DMS153 (cell line): ENCODE results near the gene NUDT2.

ENCODE experiments used
- DNase-seq: peaks from one replicate; lab custom pipeline; 2025; lab: John Stamatoyannopoulos, UW

Gene NUDT2

DNA sequence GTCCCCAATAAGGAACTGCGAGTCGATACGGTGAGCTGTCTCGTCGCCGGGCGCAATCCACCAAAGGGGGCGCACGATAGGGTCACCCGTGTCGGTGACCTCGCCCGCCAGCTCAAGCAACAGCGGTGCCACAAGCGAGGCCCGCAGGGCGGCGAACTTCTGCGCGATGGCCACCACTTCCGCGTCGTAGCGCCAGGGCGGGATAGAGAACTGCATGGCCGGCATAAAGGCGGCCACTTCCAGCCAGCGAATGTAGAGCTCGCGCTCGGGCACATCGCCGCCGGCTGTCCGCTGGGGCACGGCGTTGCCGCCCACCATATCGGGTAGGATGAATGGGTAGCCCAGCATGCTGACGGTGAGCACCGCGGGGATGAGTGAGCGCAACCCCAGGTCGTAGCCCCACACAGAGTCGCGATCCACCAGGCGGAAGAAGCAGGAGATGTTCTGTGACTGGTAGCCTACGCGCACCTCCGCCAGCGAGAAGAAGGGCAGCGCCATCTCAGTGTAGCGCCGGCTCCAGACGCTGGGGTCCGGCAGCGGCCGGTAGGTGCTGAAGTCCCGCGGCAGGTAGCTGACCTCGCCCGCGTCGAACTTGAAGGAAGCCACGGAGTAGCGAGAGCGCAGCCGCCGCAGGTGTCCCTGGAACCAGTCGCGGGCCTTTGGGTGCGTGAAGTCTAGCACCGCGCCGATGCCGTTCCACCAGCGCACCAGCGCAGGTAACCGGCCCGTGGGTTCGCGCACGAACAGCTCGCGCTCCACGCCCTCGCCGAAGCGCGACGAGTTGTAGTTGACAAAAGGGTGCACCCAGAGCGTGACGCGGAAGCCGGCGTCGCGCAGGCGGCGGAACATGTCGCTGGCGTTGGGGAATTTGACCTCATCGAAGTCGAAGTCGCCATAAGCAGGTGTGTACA is 41.9 kb downstream of the NUDT2 start:
- no peak for DNase-seq

DNA sequence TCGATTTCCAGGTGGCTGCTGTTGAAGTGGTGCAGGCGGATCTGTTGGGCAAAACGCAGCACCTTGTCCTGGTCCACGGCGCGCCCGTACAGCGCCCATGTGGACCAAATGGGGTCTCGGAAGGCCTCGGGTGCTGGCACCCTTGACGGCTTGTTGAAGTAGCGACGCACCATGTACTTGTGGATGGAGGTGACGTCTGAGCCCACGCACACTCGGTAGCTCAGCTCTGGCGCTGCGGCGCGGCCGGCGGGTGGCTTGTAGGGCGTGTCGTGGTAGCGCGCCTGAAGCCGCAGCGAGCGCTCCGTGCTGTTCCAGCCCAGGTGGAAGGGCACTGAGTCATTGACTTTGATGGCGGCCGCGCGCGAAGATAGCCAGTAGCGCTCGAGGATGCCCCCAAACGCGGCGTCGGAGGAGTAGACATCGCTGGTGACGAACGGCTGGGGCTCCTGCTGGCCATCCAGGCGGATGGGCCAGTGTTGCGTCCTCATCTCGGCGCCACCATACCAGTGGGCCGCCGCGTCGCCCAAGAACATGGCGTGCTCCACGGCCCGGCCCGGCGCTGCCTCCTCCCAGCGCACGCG is 42.6 kb downstream of the NUDT2 start:
- DNase-seq, result no peak

GRCh38 chr9:34372467-34373011 is 43.2 kb downstream of the NUDT2 start:
- DNase-seq, result no peak

DNA sequence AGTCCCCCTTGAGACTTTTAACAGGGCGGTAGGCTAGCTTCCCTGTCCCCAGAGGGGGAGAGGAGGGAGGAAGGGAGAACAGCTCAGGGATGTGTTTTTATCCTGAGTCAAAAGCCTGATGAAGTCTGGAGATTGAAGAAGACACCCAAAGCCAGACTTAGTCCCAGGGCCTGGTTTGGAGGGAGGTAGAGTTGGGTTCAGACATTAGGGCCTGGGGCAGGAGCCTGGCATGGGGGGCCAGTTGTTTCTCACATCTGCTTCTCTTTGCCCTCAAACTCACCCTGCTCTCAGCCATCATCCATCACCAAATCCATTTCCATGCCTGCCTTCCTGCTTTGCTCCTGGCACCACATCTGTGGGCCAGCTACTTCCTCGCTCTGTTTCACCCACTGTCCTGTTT is 44.4 kb downstream of the NUDT2 start:
- DNase-seq, result no peak

GRCh38 chr9:34374339-34374738 is 45.0 kb downstream of the NUDT2 start:
- no peak for DNase-seq

DNA sequence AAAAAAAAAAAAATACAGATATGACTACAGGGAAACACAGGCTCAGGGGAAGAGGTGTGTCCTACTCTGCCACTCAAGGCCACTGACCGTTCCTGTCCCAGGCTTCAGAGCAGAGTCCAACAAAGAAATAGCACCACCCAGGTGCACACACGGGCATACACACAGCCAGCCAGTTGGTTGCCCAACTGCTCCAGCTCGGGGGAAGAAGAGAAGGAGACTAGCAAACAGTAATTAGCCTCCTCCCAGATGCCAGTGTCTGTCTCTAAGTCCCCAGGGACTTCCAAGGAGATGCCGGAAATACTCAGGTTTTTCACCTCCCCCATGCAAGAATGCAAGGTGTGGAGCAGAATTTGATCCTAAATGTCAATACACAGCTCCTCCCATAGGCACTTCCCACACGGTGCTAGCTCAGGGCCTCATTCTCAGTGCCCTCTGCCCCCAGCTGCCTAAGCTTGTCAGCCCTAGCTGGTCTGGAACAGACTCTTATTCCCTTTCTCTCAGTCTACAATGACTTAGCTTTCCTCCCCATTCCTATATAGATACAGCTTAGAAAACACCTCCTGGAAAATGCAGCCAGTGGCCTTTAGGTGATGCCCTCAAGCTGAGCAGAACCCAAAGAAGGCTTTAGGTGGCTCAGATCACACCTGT is 45.7 kb downstream of the NUDT2 start:
- DNase-seq, result peak; percentile 53

- DNase-seq, result no peak
These were observed 46.7 kb downstream of the NUDT2 start for GRCh38 chr9:34375901-34376595.

DNA sequence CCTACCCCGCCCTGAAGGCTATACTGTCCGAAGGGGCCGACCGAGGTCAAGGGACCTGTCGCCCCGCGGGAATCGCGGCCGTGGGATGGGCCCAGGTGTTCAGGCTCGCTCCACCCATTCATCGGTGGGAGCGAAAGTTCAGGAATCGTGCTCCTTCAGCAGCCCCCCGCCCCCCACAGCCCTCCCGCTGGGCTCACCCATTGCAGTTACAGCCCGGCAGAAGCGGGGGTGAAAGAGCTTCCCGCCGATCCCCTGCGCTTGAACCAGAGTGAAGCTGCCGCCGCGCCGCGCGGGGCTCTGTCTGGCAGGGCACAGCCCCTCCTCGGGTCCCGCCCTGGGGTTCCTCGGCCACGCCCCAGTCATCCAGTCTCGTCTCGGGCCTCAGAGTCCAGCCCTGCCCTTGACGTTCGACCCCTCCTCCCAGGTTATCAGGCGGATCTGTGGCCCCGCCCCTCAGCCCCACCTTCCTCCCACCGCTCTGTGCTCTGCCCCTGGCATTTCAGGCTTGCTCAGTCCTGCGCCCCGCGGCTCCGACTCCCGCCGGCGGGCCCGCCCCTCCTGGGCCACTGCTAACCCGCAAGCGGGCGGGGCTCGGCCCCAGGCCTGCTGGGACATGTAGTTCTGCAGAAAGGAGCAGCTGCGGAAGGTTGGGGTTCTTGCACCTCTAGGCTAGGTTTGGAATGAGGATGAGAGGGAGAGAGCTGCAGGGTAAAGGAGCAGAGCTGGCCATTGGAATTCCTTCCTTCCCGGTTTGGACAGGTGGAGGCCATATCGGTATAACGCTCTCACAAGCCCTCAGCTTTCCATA is 47.4 kb downstream of the NUDT2 start, which contains the start of gene MYORG:
Gene MYORG, minus strand, starts transcription at position 303 of the 808 bp plus-strand sequence. CDS start 3,955 bp downstream, outside the sequence.
- DNase-seq, result peak; percentile 96

DNA sequence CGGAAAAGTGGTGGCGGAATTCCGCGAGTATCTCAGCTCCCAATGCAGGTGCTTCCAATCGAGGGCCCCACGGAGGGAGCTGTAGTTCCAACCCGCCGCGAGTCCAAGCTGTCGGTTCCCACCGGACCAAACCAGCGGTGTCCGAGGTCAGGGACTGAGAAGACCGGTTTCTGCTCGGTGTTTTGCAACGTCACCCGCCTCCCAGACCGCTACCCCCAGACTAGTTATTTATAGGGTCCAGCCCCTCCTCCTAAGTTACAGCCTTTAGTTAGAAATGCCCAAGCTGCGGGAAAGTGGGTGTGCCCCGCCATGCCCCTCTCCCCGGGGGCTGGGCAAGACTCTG is 48.0 kb downstream of the NUDT2 start:
- DNase-seq, result no peak

GRCh38 chr9:34378376-34379060 is 49.1 kb downstream of the NUDT2 start:
- no peak for DNase-seq

DNA sequence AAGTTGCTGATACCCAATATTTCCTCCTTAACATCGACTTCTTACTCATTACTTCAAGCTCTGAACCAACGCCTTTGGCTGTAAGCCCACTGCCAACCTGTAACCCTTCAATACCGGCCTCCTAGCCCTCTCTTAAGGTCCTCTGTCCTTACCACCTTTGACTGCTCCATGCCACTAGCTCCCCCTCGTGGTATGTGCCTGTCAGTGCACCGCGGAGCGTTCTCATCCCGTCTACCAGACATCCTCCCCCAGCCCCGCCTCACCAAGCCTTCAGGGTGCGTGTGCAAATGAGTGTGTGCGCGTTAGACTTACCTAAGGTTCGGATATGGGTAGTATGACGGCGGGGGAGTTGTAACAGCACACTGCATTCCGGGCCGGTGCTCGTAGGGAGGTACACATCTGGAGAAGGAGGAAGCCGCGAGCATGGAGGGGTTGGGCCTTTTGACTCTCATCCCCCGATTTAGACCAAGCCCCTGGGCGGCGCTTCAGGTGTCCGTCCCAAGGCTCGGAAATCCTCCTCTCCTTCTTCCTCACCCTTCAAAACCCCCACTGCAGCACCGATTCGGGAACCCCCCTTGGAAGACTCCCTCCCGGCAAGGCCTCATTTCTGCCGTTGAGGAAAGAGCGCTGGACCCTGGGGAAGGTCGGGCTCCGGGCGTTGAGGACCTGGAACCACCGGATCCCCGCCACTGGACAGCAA is 50.1 kb downstream of the NUDT2 start:
- peak; percentile 71 for DNase-seq

- DNase-seq, result no peak
These were observed 50.7 kb downstream of the NUDT2 start for GRCh38 chr9:34380034-34380510.

GRCh38 chr9:34380511-34381315 is 51.3 kb downstream of the NUDT2 start:
- DNase-seq, result peak; percentile 67

GRCh38 chr9:34381323-34381722 is 52.0 kb downstream of the NUDT2 start:
- DNase-seq, result peak; percentile 25

- DNase-seq, result no peak
These were observed 52.7 kb downstream of the NUDT2 start for GRCh38 chr9:34382054-34382453.

- no peak for DNase-seq
These were observed 53.5 kb downstream of the NUDT2 start for GRCh38 chr9:34382879-34383278.

GRCh38 chr9:34383904-34384303 is 54.5 kb downstream of the NUDT2 start:
- no peak for DNase-seq

DNA sequence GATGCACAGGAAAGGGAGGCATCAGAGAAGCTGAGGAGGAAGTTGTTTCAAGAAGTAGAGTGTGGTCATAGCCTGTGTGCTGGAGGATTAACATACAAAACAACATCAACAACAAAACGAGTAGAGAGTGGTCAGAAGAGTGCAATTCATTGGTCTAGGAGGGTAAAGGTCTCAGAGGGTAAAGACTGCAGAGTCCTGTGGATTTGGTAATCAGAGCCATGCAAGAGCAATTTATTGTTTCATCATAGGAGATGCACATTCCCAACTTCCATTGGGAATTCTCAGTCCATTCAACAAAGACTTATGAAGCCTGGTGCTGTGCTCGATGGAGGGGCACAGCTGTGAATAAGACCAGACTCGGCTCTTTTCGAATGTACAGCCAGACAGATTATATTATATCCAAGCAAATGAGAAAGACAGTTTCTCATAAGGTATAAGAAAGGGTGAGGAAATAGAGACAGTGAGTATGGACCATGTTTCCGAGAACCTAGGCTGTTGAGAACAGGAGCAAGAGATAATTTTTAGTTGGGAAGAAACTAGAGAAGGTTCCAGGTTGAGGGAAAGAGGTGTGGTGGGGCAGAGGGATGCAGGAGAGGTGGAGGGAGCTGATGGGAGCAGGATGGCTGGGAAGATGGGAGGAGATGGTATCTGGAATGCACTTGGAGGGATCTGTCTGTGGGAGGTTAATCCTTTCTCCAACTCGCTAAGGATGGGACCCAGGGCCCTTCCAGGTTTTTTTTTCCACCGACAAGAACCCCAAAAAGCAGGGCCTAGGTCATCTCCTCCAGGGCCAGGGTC is 55.2 kb downstream of the NUDT2 start:
- no peak for DNase-seq
